SW 1271 (cell line): Measurements from ENCODE around the gene LCN6.
"Not testable (repeated sequence)": the region's sequence is repeated elsewhere in the genome, so short reads cannot be mapped to it uniquely, and the experiment has no call there.

Experiments used
- DNase-seq, 2 experiments: peaks; one replicate each; lab custom pipeline; 2025; lab: John Stamatoyannopoulos, UW

The LCN6 gene

GRCh38 chr9:136724772-136725171 lies 23.6 kb downstream of the LCN6 start:
- no peak for DNase-seq

GRCh38 chr9:136723989-136724388 lies 24.3 kb downstream of the LCN6 start:
- no peak for DNase-seq

GRCh38 chr9:136723362-136723976 lies 24.9 kb downstream of the LCN6 start:
- DNase-seq: no peak

- DNase-seq: no peak
These were observed 25.4 kb downstream of the LCN6 start for GRCh38 chr9:136722969-136723356.

GRCh38 chr9:136722093-136722968 lies 26.0 kb downstream of the LCN6 start:
- no peak for DNase-seq

- no peak for DNase-seq
These were observed 26.8 kb downstream of the LCN6 start for GRCh38 chr9:136721339-136722092.

GRCh38 chr9:136720898-136721338 lies 27.4 kb downstream of the LCN6 start:
- no peak for DNase-seq

GRCh38 chr9:136720251-136720897 lies 28.0 kb downstream of the LCN6 start:
- DNase-seq: no peak

- DNase-seq: no peak
These were observed 29.0 kb downstream of the LCN6 start for GRCh38 chr9:136719195-136719880.

GRCh38 chr9:136718345-136719194 lies 29.8 kb downstream of the LCN6 start:
- DNase-seq: no peak

GRCh38 chr9:136717399-136717798 lies 30.9 kb downstream of the LCN6 start:
- DNase-seq: no peak

- DNase-seq: no peak
These were observed 33.4 kb downstream of the LCN6 start for GRCh38 chr9:136714893-136715274.

- DNase-seq: no peak
These were observed 34.0 kb downstream of the LCN6 start for GRCh38 chr9:136714096-136714892.

- no peak for DNase-seq
These were observed 34.8 kb downstream of the LCN6 start for GRCh38 chr9:136713550-136713949.

GRCh38 chr9:136712690-136713544 lies 35.4 kb downstream of the LCN6 start:
- no peak for DNase-seq

GRCh38 chr9:136711751-136712689 lies 36.3 kb downstream of the LCN6 start, which contains the start of gene DIPK1B:
DIPK1B (plus strand) TSS chr9:136712572; CDS start chr9:136712666, 94 bp downstream.
- no peak for DNase-seq

- DNase-seq: not testable (repeated sequence)
These were observed 37.1 kb downstream of the LCN6 start for GRCh38 chr9:136711219-136711648.
